Measurements from ENCODE around the gene TRAF2.
A peak's percentile ranks its signal among the peaks of the same experiment; 100 is the strongest.
"Not testable (repeated sequence)": the region's sequence is repeated elsewhere in the genome, so short reads cannot be mapped to it uniquely, and the experiment has no call there.

The TRAF2 gene

GRCh38 chr9:136843159-136843800, 43.0 kb upstream of the TRAF2 start:
- H3K36me3 ChIP-seq (ENCODE audit: control insufficient read depth, insufficient read depth, low read length) = peaks cover 18% of the 10 kb centered on the region
- H3K9me3 ChIP-seq (ENCODE audit: control insufficient read depth, insufficient read depth, low read depth, low read length); H3K9ac ChIP-seq (ENCODE audit: low read length); H3K27ac ChIP-seq (ENCODE audit: low read depth, low read length); H3K4me3 ChIP-seq (ENCODE audit: low read depth, low read length); H3K27me3 ChIP-seq (ENCODE audit: control insufficient read depth, insufficient read depth, low read length): not testable (repeated sequence)
- peaks cover 30% of the 10 kb centered on the region for H3K4me1 ChIP-seq (ENCODE audit: control insufficient read depth, insufficient read depth, low read length)

- H3K9ac ChIP-seq (ENCODE audit: low read length); H3K4me3 ChIP-seq (ENCODE audit: low read depth, low read length): not testable (repeated sequence)
Measured at GRCh38 chr9:136843801-136844740, 42.2 kb upstream of the TRAF2 start.

GRCh38 chr9:136844761-136845464, 41.4 kb upstream of the TRAF2 start:
- Histone ChIP-seq H3K4me1 (ENCODE audit: control insufficient read depth, insufficient read depth, low read length) (peaks cover 25% of the 10 kb centered on the region), H3K4me3 (ENCODE audit: low read depth, low read length) (no peak overlapping the region), H3K27me3 (ENCODE audit: control insufficient read depth, insufficient read depth, low read length) (peaks cover 5% of the 10 kb centered on the region; the same call in 1 of the 2 replicates), H3K9me3 (ENCODE audit: control insufficient read depth, insufficient read depth, low read depth, low read length) (no peaks in the 10 kb centered on the region), H3K9ac (ENCODE audit: low read length) (no peak overlapping the region), H3K36me3 (ENCODE audit: control insufficient read depth, insufficient read depth, low read length) (peaks cover 3% of the 10 kb centered on the region), H3K27ac (ENCODE audit: low read depth, low read length) (no peak overlapping the region)

More at GRCh38 chr9:136843801-136844740, 42.2 kb upstream of the TRAF2 start:
- not testable (repeated sequence) for H3K27ac ChIP-seq (ENCODE audit: low read depth, low read length); H3K27me3 ChIP-seq (ENCODE audit: control insufficient read depth, insufficient read depth, low read length); H3K9me3 ChIP-seq (ENCODE audit: control insufficient read depth, insufficient read depth, low read depth, low read length)
- Histone ChIP-seq H3K4me1 (ENCODE audit: control insufficient read depth, insufficient read depth, low read length) (peaks cover 29% of the 10 kb centered on the region), H3K36me3 (ENCODE audit: control insufficient read depth, insufficient read depth, low read length) (peaks cover 10% of the 10 kb centered on the region)

- H3K9ac ChIP-seq (ENCODE audit: low read length) = no peak overlapping the region
- H3K4me3 ChIP-seq (ENCODE audit: low read depth, low read length) = no peak overlapping the region; the same call in 1 of the 2 replicates
- H3K27me3 ChIP-seq (ENCODE audit: control insufficient read depth, insufficient read depth, low read length) = peaks cover 5% of the 10 kb centered on the region; the same call in 1 of the 2 replicates
- H3K4me1 ChIP-seq (ENCODE audit: control insufficient read depth, insufficient read depth, low read length) = peaks cover 25% of the 10 kb centered on the region
- H3K9me3 ChIP-seq (ENCODE audit: control insufficient read depth, insufficient read depth, low read depth, low read length) = no peaks in the 10 kb centered on the region
- H3K36me3 ChIP-seq (ENCODE audit: control insufficient read depth, insufficient read depth, low read length) = peaks cover 7% of the 10 kb centered on the region
- no peak overlapping the region for H3K27ac ChIP-seq (ENCODE audit: low read depth, low read length)
Measured at GRCh38 chr9:136845465-136846260, 40.7 kb upstream of the TRAF2 start.

- Histone ChIP-seq H3K9me3 (ENCODE audit: control insufficient read depth, insufficient read depth, low read depth, low read length) (no peaks in the 10 kb centered on the region), H3K27ac (ENCODE audit: low read depth, low read length) (no peak overlapping the region), H3K9ac (ENCODE audit: low read length) (peak overlapping the region; percentile 49), H3K36me3 (ENCODE audit: control insufficient read depth, insufficient read depth, low read length) (peaks cover 16% of the 10 kb centered on the region), H3K4me1 (ENCODE audit: control insufficient read depth, insufficient read depth, low read length) (peaks cover 16% of the 10 kb centered on the region), H3K4me3 (ENCODE audit: low read depth, low read length) (peak overlapping the region; percentile 64), H3K27me3 (ENCODE audit: control insufficient read depth, insufficient read depth, low read length) (peaks cover 5% of the 10 kb centered on the region; the same call in 1 of the 2 replicates)
Measured at GRCh38 chr9:136846376-136847087, 39.8 kb upstream of the TRAF2 start.

GRCh38 chr9:136847088-136847825, 39.1 kb upstream of the TRAF2 start:
- Histone ChIP-seq H3K36me3 (ENCODE audit: control insufficient read depth, insufficient read depth, low read length) (peaks cover 20% of the 10 kb centered on the region), H3K27ac (ENCODE audit: low read depth, low read length) (peak overlapping the region; percentile 89; the same call in 1 of the 2 replicates), H3K9ac (ENCODE audit: low read length) (peak overlapping the region; percentile 84)

GRCh38 chr9:136847826-136848392, 38.4 kb upstream of the TRAF2 start:
- Histone ChIP-seq H3K4me1 (ENCODE audit: control insufficient read depth, insufficient read depth, low read length) (peaks cover 9% of the 10 kb centered on the region), H3K9me3 (ENCODE audit: control insufficient read depth, insufficient read depth, low read depth, low read length) (no peaks in the 10 kb centered on the region), H3K27ac (ENCODE audit: low read depth, low read length) (peak overlapping the region; percentile 89; the same call in 1 of the 2 replicates)

More at GRCh38 chr9:136847088-136847825, 39.1 kb upstream of the TRAF2 start:
- peaks cover 5% of the 10 kb centered on the region; the same call in 1 of the 2 replicates for H3K27me3 ChIP-seq (ENCODE audit: control insufficient read depth, insufficient read depth, low read length)
- peaks cover 12% of the 10 kb centered on the region for H3K4me1 ChIP-seq (ENCODE audit: control insufficient read depth, insufficient read depth, low read length)
- H3K9me3 ChIP-seq (ENCODE audit: control insufficient read depth, insufficient read depth, low read depth, low read length) = no peaks in the 10 kb centered on the region
- peak overlapping the region; percentile 97 for H3K4me3 ChIP-seq (ENCODE audit: low read depth, low read length)

GRCh38 chr9:136848393-136849037, 37.8 kb upstream of the TRAF2 start:
- Histone ChIP-seq H3K4me3 (ENCODE audit: low read depth, low read length) (peak overlapping the region; percentile 97), H3K9me3 (ENCODE audit: control insufficient read depth, insufficient read depth, low read depth, low read length) (no peaks in the 10 kb centered on the region), H3K36me3 (ENCODE audit: control insufficient read depth, insufficient read depth, low read length) (peaks cover 20% of the 10 kb centered on the region), H3K27me3 (ENCODE audit: control insufficient read depth, insufficient read depth, low read length) (peaks cover 5% of the 10 kb centered on the region; the same call in 1 of the 2 replicates), H3K4me1 (ENCODE audit: control insufficient read depth, insufficient read depth, low read length) (peaks cover 9% of the 10 kb centered on the region), H3K27ac (ENCODE audit: low read depth, low read length) (peak overlapping the region; percentile 89; the same call in 1 of the 2 replicates), H3K9ac (ENCODE audit: low read length) (peak overlapping the region; percentile 84)

More at GRCh38 chr9:136847826-136848392, 38.4 kb upstream of the TRAF2 start:
- H3K36me3 ChIP-seq (ENCODE audit: control insufficient read depth, insufficient read depth, low read length) = peaks cover 20% of the 10 kb centered on the region
- peak overlapping the region; percentile 97 for H3K4me3 ChIP-seq (ENCODE audit: low read depth, low read length)
- H3K27me3 ChIP-seq (ENCODE audit: control insufficient read depth, insufficient read depth, low read length) = peaks cover 5% of the 10 kb centered on the region; the same call in 1 of the 2 replicates
- peak overlapping the region; percentile 84 for H3K9ac ChIP-seq (ENCODE audit: low read length)
